Measurements from ENCODE around the gene GRIK2. TPM values are rescaled to one million over a fixed set of nuclear protein-coding genes. Genes with fewer than 3 reads are reported as not detected.

Gene GRIK2
- total and polyA plus RNA-seq, 7 donors, result 0.25 to 8.9 (median 2.1) TPM; not detected in 2

GRCh38 chr6:101527467-101527866, 134.0 kb downstream of the GRIK2 start:
- H3K9me3 ChIP-seq, result no peaks in the 10 kb centered on the region
- TF ChIP-seq POLR2A (IDR thresholded peaks at IDR 0.05), result no peak
- H3K27ac ChIP-seq, result no peak overlapping the region
- intact Hi-C loops (cut with DNase I), result no loop called here
- no peaks in the 10 kb centered on the region for H3K4me1 ChIP-seq
- 90 to 94% methylated on average over 3 of the region's 3 CpGs for WGBS, 2 donors
- H3K36me3 ChIP-seq, result no peaks in the 10 kb centered on the region
- no peak for DNase-seq
- no peak overlapping the region for H3K4me3 ChIP-seq
- H3K27me3 ChIP-seq, result no peaks in the 10 kb centered on the region

- Histone ChIP-seq H3K4me1 (no peaks in the 10 kb centered on the region), H3K4me3 (no peak overlapping the region), H3K27me3 (no peaks in the 10 kb centered on the region), H3K36me3 (no peaks in the 10 kb centered on the region), H3K9me3 (no peaks in the 10 kb centered on the region), H3K27ac (no peak overlapping the region)
- no peak for DNase-seq
- TF ChIP-seq EP300 (IDR thresholded peaks at IDR 0.05) (no peak), CTCF (IDR thresholded peaks at IDR 0.05) (no peak), POLR2A (IDR thresholded peaks at IDR 0.05) (no peak), POLR2AphosphoS5 (IDR thresholded peaks at IDR 0.05) (no peak)
- intact Hi-C loops (cut with DNase I), result no loop called here
Observed at GRCh38 chr6:101528801-101529200, 135.3 kb downstream of the GRIK2 start.

GRCh38 chr6:101531538-101531937, 138.0 kb downstream of the GRIK2 start:
- TF ChIP-seq EP300 (IDR thresholded peaks at IDR 0.05) (no peak), CTCF (IDR thresholded peaks at IDR 0.05) (no peak), POLR2A (IDR thresholded peaks at IDR 0.05) (no peak), POLR2AphosphoS5 (IDR thresholded peaks at IDR 0.05) (no peak)
- Histone ChIP-seq H3K36me3 (no peaks in the 10 kb centered on the region), H3K27me3 (no peaks in the 10 kb centered on the region), H3K9me3 (no peaks in the 10 kb centered on the region), H3K4me3 (no peak overlapping the region), H3K4me1 (no peaks in the 10 kb centered on the region), H3K27ac (no peak overlapping the region)
- no peak for DNase-seq
- intact Hi-C loops (cut with DNase I), result no loop called here
- 65 to 75% methylated on average over 2 of the region's 2 CpGs for WGBS, 2 donors

- Histone ChIP-seq H3K4me3 (no peak overlapping the region), H3K9me3 (no peaks in the 10 kb centered on the region), H3K27ac (no peak overlapping the region), H3K36me3 (no peaks in the 10 kb centered on the region), H3K4me1 (peaks cover 0 to 4% (median 2%) of the 10 kb centered on the region in 4 donors), H3K27me3 (no peaks in the 10 kb centered on the region)
- TF ChIP-seq CTCF (IDR thresholded peaks at IDR 0.05) (no peak), POLR2AphosphoS5 (IDR thresholded peaks at IDR 0.05) (no peak), EP300 (IDR thresholded peaks at IDR 0.05) (no peak), POLR2A (IDR thresholded peaks at IDR 0.05) (no peak)
- no peak for DNase-seq
- WGBS, 2 donors, result 86 to 90% methylated on average over 2 of the region's 2 CpGs
- intact Hi-C loops (cut with DNase I), result no loop called here
Observed at GRCh38 chr6:101534386-101534785, 140.9 kb downstream of the GRIK2 start.

GRCh38 chr6:101534821-101535220, 141.3 kb downstream of the GRIK2 start:
- H3K27ac ChIP-seq, result no peak overlapping the region
- WGBS, 2 donors, result 70 to 84% methylated on average over 3 of the region's 3 CpGs
- H3K9me3 ChIP-seq, result no peaks in the 10 kb centered on the region
- no peaks in the 10 kb centered on the region for H3K27me3 ChIP-seq
- no peak overlapping the region for H3K4me3 ChIP-seq
- DNase-seq, result no peak
- H3K36me3 ChIP-seq, result no peaks in the 10 kb centered on the region
- peaks cover 0 to 6% (median 2%) of the 10 kb centered on the region in 4 donors for H3K4me1 ChIP-seq
- intact Hi-C loops (cut with DNase I), result no loop called here
- no peak for TF ChIP-seq POLR2A (IDR thresholded peaks at IDR 0.05)

GRCh38 chr6:101537753-101538316, 144.3 kb downstream of the GRIK2 start:
- Histone ChIP-seq H3K27me3 (no peaks in the 10 kb centered on the region), H3K4me1 (peaks cover 0 to 6% (median 2%) of the 10 kb centered on the region in 4 donors), H3K4me3 (no peak overlapping the region), H3K36me3 (no peaks in the 10 kb centered on the region), H3K27ac (no peak overlapping the region), H3K9me3 (no peaks in the 10 kb centered on the region)
- DNase-seq, result no peak
- 16 to 54% methylated on average over 2 of the region's 2 CpGs for WGBS, 2 donors
- no peak for TF ChIP-seq CTCF (IDR thresholded peaks at IDR 0.05)
- TF ChIP-seq POLR2AphosphoS5 (IDR thresholded peaks at IDR 0.05), result no peak
- no peak for TF ChIP-seq POLR2A (IDR thresholded peaks at IDR 0.05)
- TF ChIP-seq EP300 (IDR thresholded peaks at IDR 0.05), result no peak
- intact Hi-C loops (cut with DNase I), result no loop called here
